Fibroblast of peridontal ligament (primary cell): ENCODE data around the gene CIAO3.
"Not testable (repeated sequence)": the region's sequence is repeated elsewhere in the genome, so short reads cannot be mapped to it uniquely, and the experiment has no call there.

Experiments used
- DNase-seq: peaks from one replicate; pipeline ENCODE4 v3.0.0-alpha.2; 2010; ENCODE audit errors: extremely low read depth

CIAO3 gene

GRCh38 chr16:776298-776697 is 35.5 kb upstream of the CIAO3 start:
- DNase-seq = not testable (repeated sequence)

- no peak for DNase-seq
These were observed 34.5 kb upstream of the CIAO3 start for GRCh38 chr16:775236-775796.

- DNase-seq = no peak
These were observed 33.5 kb upstream of the CIAO3 start for GRCh38 chr16:774086-775001.

- no peak for DNase-seq
These were observed 32.2 kb upstream of the CIAO3 start for GRCh38 chr16:772959-773358.

- DNase-seq = no peak
These were observed 29.6 kb upstream of the CIAO3 start for GRCh38 chr16:770411-770810.

GRCh38 chr16:769934-770333 is 29.1 kb upstream of the CIAO3 start:
- DNase-seq = no peak

GRCh38 chr16:769184-769784 is 28.5 kb upstream of the CIAO3 start:
- DNase-seq = no peak

- DNase-seq = no peak
These were observed 27.6 kb upstream of the CIAO3 start for GRCh38 chr16:768428-768827.

GRCh38 chr16:767743-768235 is 27.0 kb upstream of the CIAO3 start:
- no peak for DNase-seq

- DNase-seq = no peak
These were observed 26.2 kb upstream of the CIAO3 start for GRCh38 chr16:766820-767640.

- no peak for DNase-seq
These were observed 25.4 kb upstream of the CIAO3 start for GRCh38 chr16:766008-766819.

- no peak for DNase-seq
These were observed 24.7 kb upstream of the CIAO3 start for GRCh38 chr16:765488-765865.

GRCh38 chr16:764848-765487 is 24.2 kb upstream of the CIAO3 start:
- no peak for DNase-seq

GRCh38 chr16:764184-764750 is 23.5 kb upstream of the CIAO3 start:
- no peak for DNase-seq

- no peak for DNase-seq
These were observed 22.8 kb upstream of the CIAO3 start for GRCh38 chr16:763369-764183.

GRCh38 chr16:762595-763268 is 21.9 kb upstream of the CIAO3 start:
- no peak for DNase-seq

- DNase-seq = no peak
These were observed 21.1 kb upstream of the CIAO3 start for GRCh38 chr16:761625-762513.
